GM21529 (cell line): Measurements from ENCODE around the gene MAN2C1.
"Not testable (repeated sequence)": the region's sequence is repeated elsewhere in the genome, so short reads cannot be mapped to it uniquely, and the experiment has no call there.

Experiments
- ATAC-seq: cut with Tn5 transposase; IDR thresholded peaks from one replicate; pipeline ENCODE4 v1.9.1; 2021; ENCODE audit not compliant: unreplicated experiment

MAN2C1 gene

DNA sequence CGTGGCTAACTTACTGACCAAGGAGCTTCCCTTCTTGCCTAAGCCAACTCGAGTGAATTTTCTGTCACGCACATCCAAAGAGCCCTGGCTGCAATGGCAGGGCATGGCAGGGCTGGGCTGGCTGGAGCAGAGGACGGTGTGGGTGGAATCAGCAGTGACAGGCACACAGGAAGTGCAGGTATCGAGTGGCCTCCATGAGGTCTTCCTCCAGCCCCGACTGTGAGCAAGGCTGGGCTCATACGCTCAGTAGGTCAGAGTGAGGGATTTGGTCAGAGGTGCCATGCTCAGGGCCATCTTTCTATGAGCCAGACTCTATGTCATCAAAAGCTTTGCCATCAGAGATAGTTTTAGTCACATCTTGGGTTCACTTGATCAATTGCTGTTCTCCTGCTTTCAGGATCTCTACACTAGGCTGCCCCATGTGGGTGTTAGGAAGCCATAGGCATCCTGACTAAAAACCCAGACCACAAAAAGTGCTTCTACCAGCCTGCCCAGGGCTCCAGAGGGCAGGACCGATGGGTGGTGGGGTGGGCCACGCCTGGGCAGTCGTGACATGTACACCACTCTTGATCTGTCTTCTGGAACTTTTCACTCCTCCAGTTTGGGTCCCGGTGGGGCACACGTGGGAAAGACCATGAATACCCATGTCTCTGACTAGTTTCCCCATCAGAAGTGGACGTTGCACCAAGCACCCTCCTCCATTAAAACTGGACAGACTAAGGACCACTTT lies 55.1 kb downstream of the MAN2C1 start:
- ATAC-seq: no peak

DNA sequence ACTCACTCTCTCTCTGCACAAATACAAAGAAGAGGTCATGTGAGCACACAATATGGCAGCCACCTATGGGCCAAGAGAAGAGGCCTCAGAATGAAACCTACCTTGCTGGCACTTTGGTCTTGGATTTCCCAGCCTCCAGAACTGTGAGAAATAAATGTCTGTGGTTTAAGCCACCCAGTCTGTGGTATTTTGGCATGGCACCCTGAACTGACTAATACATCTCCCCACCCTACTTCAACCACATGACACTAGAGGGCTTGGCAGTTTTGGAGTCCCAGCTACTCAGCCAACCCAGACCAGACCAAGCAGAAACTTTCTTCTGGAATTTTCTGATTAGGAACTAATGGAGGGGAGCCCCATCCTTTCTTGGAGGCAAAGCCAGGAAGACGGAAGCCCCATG lies 55.9 kb downstream of the MAN2C1 start:
- not testable (repeated sequence) for ATAC-seq

DNA sequence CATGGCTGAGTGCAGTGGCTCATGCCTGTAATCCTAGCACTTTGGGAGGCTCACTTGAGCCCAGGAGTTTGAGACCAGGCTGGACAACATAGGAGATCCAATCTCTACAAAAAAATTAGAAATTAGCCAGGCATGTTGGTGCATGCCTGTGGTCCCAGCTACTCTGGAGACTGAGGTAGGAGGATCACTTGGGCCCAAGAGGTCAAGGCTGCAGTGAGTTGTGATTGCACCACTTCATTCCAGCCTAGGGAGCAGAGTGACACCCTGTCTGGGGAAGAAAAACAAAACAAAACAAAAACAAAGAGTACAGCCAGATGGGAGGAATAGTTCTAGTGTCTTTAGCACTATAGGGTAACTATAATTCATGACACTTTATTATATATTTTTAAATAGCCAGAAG lies 58.7 kb downstream of the MAN2C1 start:
- ATAC-seq: no peak

DNA sequence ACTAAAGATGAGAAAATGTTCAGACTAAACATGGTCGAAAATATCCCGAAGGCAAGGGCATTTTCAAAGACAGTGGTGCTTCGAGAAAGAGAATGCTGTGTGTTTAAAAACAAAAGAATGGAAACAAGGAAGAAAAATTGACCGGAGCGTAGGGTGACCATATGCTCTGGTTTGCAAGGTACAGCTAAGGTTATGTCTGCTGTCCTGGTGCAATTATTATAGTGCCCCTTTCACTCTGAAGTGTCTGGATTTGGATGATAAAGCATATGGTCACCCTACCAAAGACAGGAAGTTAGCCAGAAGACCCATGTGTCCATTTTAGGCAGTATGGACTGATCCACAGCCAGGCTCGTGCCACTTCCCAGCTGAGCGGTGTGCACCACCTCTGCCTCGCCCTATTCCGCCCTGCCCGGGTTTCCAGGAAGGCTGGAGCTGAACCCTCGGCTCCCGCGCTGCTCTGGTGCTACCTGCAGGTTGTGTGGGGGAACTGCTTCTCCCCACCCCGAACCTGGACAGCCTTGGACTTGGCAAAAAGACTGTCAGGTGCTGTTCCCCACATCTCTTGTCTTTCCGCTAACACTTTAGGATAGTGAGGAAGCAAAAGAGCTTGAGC lies 60.5 kb downstream of the MAN2C1 start:
- no peak for ATAC-seq

DNA sequence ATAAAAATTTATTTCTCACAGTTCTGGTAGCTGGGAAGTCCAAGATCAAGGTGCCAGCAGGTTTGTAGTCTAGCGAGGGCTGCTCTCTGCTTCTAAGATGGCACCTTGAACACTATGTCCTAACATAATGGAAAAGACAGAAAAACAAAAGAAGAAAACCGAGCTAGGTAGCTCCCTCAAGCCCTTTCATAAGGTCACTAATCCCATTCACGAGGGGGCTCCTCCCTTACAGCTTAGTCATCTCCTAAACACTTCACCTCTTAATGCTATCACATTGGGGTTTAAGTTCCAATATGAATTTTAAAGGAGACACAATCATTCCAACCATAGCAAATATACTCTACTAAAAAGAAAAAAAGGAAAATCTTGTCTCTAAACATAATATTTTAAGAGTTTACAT lies 62.2 kb downstream of the MAN2C1 start:
- no peak for ATAC-seq
